Testis (tissue), 3 donors: Measurements from ENCODE around the gene ZSCAN21. TPM values are rescaled to one million over a fixed set of nuclear protein-coding genes. Genes with fewer than 3 reads are reported as not detected.

Experiments
- DNase-seq: peaks from one replicate; pipeline ENCODE4 v3.0.0-alpha.2; 2019
- H3K27ac ChIP-seq, 2 donors: fragments of 200-600 bp; sonication (generic); one replicate each; pipeline ENCODE4 v1.5.1; 2019
- H3K27me3 ChIP-seq: fragments of 200-600 bp; sonication (generic); one replicate; pipeline ENCODE4 v1.5.1; 2019
- H3K36me3 ChIP-seq: fragments of 200-600 bp; sonication (generic); one replicate; pipeline ENCODE4 v1.5.1; 2017; ENCODE audit warnings: low read depth; ENCODE audit errors: missing control alignments
- H3K4me1 ChIP-seq: fragments of 200-600 bp; sonication (generic); one replicate; pipeline ENCODE4 v1.5.1; 2019
- H3K4me3 ChIP-seq, 2 donors: fragments of 200-600 bp; sonication (generic); one replicate each; pipeline ENCODE4 v1.5.1; 2017 to 2019
- H3K9me3 ChIP-seq: fragments of 200-600 bp; sonication (generic); one replicate; pipeline ENCODE4 v1.5.1; 2017
- CTCF ChIP-seq, 3 experiments: fragments of 450-650 bp in 2 of 3; fragments of 200-600 bp in 1 of 3; sonication (generic) in 1 of 3; IDR thresholded peaks; one replicate each; pipeline ENCODE4 v1.5.1; 2016 to 2019; ENCODE audit warnings: antibody characterized with exemption in 3 of 3, mild to moderate bottlenecking in 2 of 3, moderate library complexity in 1 of 3
- POLR2A ChIP-seq: fragments of 450-650 bp; IDR thresholded peaks from one replicate; pipeline ENCODE4 v1.6.1; 2017; ENCODE audit warnings: antibody characterized with exemption, mild to moderate bottlenecking, moderate library complexity
- WGBS, 2 donors: methylation state at CpG; one replicate each; pipeline ENCODE4 v1.1.5; 2018; 5-methylcytosine and 5-hydroxymethylcytosine counted together
- intact Hi-C: fragments of 100-400 bp; cut with DNase I; formaldehyde crosslinking; loops from one replicate; pipeline ENCODE4 v1.15.1; 2023; ENCODE audit warnings: low total_unique reads
- polyA plus RNA-seq: library from polyadenylated mRNA; stranded (reverse); fragments of 350-450 nt; fragmentation: Illumina TruSeq; extraction: RNeasy Lipid Tissue Mini Kit (QIAGEN cat#74804); gene quantifications from one replicate; pipeline ENCODE4 v1.2.3, GENCODE V29; 2014; ENCODE audit warnings: low read depth, low replicate concordance; ENCODE audit not compliant: insufficient read depth
- total RNA-seq, 2 donors: library from RNA; depleted of rRNA; stranded (reverse); fragments of >200 nt; gene quantifications; one replicate each; pipeline ENCODE4 v1.2.3, GENCODE V29; 2016

The ZSCAN21 gene
- total and polyA plus RNA-seq, 3 donors from 2014 or later: 21.3 to 50.3 (median 36.3) TPM

DNA sequence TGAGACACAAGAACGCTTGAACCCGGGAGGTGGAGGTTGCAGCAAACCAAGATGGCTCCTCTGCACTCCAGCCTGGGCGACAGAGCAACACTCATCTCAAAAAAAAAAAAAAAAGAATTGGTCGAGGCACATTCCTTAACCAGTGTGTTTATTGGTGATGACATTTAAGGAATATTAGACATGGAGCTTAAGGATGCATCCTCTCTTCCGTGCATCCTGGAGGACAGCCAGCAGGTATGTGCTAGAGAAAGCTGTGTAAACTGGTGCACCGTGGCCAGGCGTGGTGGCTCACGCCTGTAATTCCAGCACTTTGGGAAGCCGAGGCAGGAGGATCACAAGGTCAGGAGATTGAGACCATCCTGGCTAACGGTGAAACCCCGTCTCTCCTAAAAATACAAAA is 22.4 kb upstream of the ZSCAN21 start:
- Histone ChIP-seq H3K27ac (no peak overlapping the region), H3K4me1 (peaks cover 3% of the 10 kb centered on the region), H3K4me3 (no peak overlapping the region), H3K9me3 (no peaks in the 10 kb centered on the region), H3K36me3 (no peaks in the 10 kb centered on the region), H3K27me3 (no peaks in the 10 kb centered on the region)
- DNase-seq: no peak
- WGBS, 2 donors: 85 to 90% methylated on average over 11 of the region's 11 CpGs
- TF ChIP-seq POLR2A (no peak), CTCF (IDR thresholded peaks at IDR 0.05) (no peak)
- intact Hi-C loops: no loop called here

DNA sequence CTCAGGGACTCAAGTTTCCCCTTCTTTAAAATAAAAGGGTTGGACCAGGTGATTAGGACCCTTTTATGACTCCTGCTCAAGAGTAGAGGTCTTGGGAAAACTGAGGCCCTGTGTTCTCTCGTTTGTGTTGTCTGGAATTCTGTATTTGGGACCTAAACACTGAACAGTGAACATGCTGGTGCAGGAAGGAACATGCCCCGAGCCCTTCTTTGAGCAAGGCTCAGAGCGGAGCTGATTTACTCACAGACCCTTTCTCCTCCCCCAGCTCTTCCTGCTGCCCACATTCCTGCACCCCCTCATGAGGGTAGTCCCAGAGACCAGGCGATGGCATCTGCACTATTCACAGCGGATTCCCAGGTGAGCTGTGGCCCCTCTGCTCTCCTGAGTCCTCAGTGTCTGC is 20.0 kb upstream of the ZSCAN21 start:
- Histone ChIP-seq H3K9me3 (no peaks in the 10 kb centered on the region), H3K4me1 (no peaks in the 10 kb centered on the region), H3K36me3 (no peaks in the 10 kb centered on the region), H3K27me3 (no peaks in the 10 kb centered on the region), H3K27ac (no peak overlapping the region), H3K4me3 (no peak overlapping the region)
- no peak for TF ChIP-seq POLR2A
- TF ChIP-seq CTCF (IDR thresholded peaks at IDR 0.05): no peak
- intact Hi-C loops: no loop called here
- WGBS, 2 donors: 90 to 95% methylated on average over 5 of the region's 5 CpGs
- no peak for DNase-seq

- Histone ChIP-seq H3K27me3 (no peaks in the 10 kb centered on the region), H3K4me1 (peaks cover 15% of the 10 kb centered on the region), H3K27ac (no peak overlapping the region), H3K9me3 (no peaks in the 10 kb centered on the region), H3K4me3 (no peak overlapping the region), H3K36me3 (no peaks in the 10 kb centered on the region)
- intact Hi-C loops: no loop called here
- 97 to 98% methylated on average over 6 of the region's 6 CpGs for WGBS, 2 donors
- no peak for DNase-seq
- no peak for TF ChIP-seq POLR2A
- TF ChIP-seq CTCF (IDR thresholded peaks at IDR 0.05): no peak
Measured at GRCh38 chr7:100033526-100033925, 16.0 kb upstream of the ZSCAN21 start.

- Histone ChIP-seq H3K27me3 (no peaks in the 10 kb centered on the region), H3K36me3 (no peaks in the 10 kb centered on the region), H3K4me1 (peaks cover 15% of the 10 kb centered on the region), H3K27ac (peak overlapping the region in 1 of 2 donors; percentile 60), H3K9me3 (no peaks in the 10 kb centered on the region), H3K4me3 (no peak overlapping the region)
- 82 to 83% methylated on average over 8 of the region's 8 CpGs for WGBS, 2 donors
- TF ChIP-seq CTCF (IDR thresholded peaks at IDR 0.05) (no peak), POLR2A (no peak)
- no peak for DNase-seq
- intact Hi-C loops: no loop called here
Measured at GRCh38 chr7:100034871-100035510, 14.6 kb upstream of the ZSCAN21 start.

GRCh38 chr7:100035876-100036275 is 13.7 kb upstream of the ZSCAN21 start:
- Histone ChIP-seq H3K27me3 (no peaks in the 10 kb centered on the region), H3K4me3 (no peak overlapping the region), H3K27ac (peak overlapping the region in 1 of 2 donors; percentile 60), H3K9me3 (no peaks in the 10 kb centered on the region), H3K36me3 (no peaks in the 10 kb centered on the region), H3K4me1 (peaks cover 15% of the 10 kb centered on the region)
- WGBS, 2 donors: 81 to 95% methylated on average over 6 of the region's 6 CpGs
- intact Hi-C loops: no loop called here
- no peak for TF ChIP-seq CTCF (IDR thresholded peaks at IDR 0.05)
- TF ChIP-seq POLR2A: no peak
- no peak for DNase-seq
